ENCODE results near the gene MYO1E.
"Not testable (repeated sequence)": the region's sequence is repeated elsewhere in the genome, so short reads cannot be mapped to it uniquely, and the experiment has no call there.

The MYO1E gene

DNA sequence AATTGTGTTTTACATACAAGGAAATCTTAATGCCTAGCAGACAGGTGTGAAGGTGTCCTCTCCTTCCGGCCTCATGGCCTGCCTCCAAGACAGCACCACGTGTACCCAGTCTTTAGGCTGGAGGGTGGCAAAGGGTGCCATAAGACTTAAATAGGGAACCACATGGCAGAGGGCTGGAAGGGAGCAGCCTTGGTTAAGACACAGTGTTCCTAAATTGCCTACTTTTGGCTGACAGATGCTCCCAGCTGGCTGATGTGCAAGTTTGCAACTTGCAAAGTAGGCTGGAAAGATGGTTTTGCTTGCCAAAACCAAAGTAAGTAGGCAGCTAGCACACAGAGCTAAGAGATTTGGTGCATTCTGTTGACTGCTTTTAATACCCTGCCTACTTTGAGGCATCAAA is 222.5 kb downstream of the MYO1E start:
- in situ Hi-C loops (cut with HindIII; ENCODE audit: low sequenced_read_pairs), result no loop called here

- in situ Hi-C loops (cut with HindIII; ENCODE audit: low sequenced_read_pairs), result no loop called here
Measured at GRCh38 chr15:59148153-59148833, 224.4 kb downstream of the MYO1E start.

GRCh38 chr15:59147666-59148065 is 225.0 kb downstream of the MYO1E start:
- in situ Hi-C loops (cut with HindIII; ENCODE audit: low sequenced_read_pairs), result no loop called here

DNA sequence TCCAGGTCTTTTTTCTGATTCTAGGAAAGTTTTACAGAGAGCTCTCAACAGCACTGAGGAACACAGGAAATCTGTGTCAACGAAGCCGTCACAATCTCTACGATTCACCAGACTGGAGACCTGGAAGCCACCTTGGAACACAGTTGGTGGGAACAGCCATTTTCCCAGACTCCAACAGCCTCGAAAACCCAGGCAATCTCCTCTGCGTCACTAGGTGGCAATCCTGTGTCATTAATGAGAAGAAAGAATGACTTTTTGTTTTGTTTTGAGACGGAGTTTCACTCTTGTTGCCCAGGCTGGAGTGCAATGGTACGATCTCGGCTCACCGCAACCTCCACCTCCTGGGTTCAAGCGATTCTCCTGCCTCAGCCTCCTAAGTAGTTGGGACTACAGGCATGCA is 228.1 kb downstream of the MYO1E start:
- in situ Hi-C loops (cut with HindIII; ENCODE audit: low sequenced_read_pairs), result not testable (repeated sequence)

DNA sequence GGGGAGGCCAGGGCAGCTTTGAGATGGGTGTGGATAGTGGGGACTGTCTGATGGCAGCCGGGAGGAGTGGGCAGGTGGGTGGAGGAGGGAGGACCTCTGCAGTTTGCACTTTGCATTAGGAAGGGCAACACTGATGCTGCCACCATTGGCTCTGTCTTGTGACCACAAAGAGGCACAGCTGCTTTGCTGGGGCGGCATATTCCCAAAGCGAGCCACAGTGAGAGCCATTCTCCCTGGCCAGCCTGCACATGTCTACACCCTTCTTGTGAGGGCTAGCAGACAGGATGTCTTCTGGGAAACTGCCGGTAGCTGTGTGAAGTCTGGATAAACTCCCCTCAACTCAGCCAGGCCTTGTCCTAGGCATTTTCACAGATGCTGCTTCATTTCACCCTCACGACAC is 229.4 kb downstream of the MYO1E start:
- in situ Hi-C loops (cut with HindIII; ENCODE audit: low sequenced_read_pairs), result no loop called here

GRCh38 chr15:59140422-59141226 is 232.0 kb downstream of the MYO1E start:
- in situ Hi-C loops (cut with HindIII; ENCODE audit: low sequenced_read_pairs), result no loop called here

GRCh38 chr15:59138243-59138642 is 234.4 kb downstream of the MYO1E start:
- in situ Hi-C loops (cut with HindIII; ENCODE audit: low sequenced_read_pairs), result no loop called here

DNA sequence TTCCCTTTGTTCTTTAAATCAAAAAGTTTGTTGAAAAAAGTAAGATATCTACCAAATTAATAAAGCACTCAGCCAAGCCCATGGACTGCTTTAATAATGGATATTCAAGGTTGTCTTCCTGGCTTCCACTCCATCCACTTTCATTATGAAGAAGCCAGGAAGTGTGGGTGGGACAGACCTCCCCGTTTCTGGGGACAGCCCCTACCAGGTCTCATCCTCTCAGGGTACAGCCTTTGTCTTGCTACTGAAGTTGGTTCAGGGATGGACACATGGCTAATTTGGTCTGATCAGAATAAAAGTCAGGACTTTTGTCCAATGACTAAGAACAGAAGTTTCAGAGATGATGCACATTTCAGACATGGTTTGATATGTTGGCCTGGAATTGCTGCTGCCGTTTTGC is 235.1 kb downstream of the MYO1E start:
- in situ Hi-C loops (cut with HindIII; ENCODE audit: low sequenced_read_pairs), result no loop called here

DNA sequence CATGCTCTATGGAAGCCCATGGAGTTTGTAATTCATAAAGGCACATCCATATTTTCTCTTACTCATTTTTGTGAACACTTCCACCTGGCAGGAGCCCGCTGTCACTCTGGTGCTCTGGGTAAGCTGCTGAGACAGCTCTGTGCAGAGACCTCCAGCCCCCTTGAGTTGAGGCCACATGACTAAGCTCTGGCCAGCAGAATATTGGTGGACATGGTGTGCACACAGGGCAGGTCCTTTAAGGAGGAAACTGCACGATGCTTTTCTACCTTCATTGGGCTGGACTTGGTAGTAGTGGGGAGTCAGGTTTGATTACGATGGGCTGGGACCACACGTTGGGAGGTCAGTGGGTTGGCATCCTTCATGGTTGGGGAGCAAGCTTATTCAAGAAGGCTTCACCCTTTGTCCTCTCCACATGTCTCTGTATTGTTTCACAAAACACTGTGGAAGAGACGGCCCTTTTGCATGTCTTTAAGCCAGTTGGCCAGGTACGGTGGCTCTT is 238.7 kb downstream of the MYO1E start:
- in situ Hi-C loops (cut with HindIII; ENCODE audit: low sequenced_read_pairs), result no loop called here

DNA sequence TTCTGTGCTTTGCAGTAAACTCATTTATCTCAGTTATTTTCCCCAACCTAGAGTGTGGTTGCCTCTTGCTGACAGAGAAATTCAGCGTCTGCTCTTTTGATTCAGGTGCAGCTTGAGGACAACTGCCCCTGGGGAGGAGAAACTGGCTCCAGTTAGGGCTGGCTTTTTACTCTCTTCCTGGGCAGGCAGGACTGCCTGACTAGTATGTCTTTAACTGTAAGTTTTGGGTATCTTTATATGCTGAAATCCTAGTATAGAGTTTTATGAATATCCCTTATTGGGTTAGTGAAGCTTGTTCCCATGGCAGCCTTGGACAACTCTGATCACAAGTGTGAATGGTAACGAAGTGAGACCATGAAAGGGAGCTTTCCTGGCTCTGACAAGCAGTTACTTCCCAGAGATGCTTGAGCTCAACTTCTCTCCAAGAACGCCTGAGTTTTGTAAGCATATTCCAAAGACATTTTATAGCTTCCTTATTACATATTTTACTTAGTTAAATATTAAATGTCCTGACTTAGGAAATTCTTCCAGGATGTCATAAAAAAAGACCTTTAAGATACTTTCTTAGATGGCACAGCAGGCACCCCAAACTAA is 240.6 kb downstream of the MYO1E start:
- in situ Hi-C loops (cut with HindIII; ENCODE audit: low sequenced_read_pairs), result no loop called here

DNA sequence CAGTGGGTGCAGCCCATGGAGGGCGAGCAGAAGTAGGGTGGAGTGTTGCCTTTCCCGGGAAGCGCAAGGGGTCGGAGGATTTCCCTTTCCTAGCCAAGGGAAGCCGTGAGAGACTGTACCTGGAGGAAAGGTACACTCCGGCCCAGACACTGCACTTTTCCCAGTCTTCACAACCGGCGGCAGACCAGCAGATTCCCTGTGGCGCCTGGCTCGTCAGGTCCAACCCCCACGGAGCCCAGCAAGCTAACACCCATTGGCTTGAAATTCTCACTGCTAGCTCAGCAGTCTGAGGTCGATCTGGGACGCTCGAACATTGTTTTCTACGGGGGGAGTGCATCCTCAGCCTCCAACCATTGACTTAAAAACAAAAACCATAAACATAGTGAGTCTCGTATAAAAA is 241.2 kb downstream of the MYO1E start:
- in situ Hi-C loops (cut with HindIII; ENCODE audit: low sequenced_read_pairs), result no loop called here

DNA sequence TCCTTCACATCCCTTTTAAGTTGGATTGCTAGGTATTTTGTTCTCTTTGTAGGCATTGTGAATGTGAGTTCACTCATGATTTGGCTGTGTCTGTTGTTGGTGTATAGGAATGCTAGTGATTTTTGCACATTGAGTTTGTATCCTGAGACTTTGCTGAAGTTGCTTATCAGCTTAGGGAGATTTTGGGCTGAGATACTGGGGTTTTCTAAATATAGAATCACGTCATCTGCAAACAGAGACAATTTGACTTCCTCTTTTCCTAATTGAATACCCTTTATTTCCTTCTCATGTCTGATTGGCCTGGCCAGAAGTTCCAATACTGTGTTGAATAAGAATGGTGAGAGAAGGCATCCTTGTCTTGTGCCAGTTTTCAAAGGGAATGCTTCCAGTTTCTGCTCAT is 245.4 kb downstream of the MYO1E start:
- in situ Hi-C loops (cut with HindIII; ENCODE audit: low sequenced_read_pairs), result not testable (repeated sequence)

- in situ Hi-C loops (cut with HindIII; ENCODE audit: low sequenced_read_pairs), result not testable (repeated sequence)
Measured at GRCh38 chr15:59125683-59126082, 247.0 kb downstream of the MYO1E start.

GRCh38 chr15:59124261-59124660 is 248.4 kb downstream of the MYO1E start:
- in situ Hi-C loops (cut with HindIII; ENCODE audit: low sequenced_read_pairs), result no loop called here

DNA sequence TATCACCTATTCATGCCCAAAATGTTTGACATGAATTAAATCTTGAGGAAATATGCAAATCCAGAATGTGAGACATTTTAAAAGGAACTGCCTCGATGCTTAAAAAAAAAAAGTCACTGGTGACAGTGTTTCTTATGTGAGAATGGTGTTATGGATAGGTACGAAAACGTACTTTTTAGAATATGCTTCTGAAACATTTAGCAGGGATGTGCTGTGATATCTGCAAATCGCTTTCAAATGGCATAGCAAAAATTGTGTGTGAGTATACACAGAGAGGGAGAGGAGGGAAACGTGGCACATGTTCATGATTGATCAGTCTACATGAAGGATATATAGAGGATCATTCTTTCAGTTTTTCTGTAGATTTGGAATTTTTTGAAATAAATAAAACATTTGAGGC is 251.7 kb downstream of the MYO1E start:
- in situ Hi-C loops (cut with HindIII; ENCODE audit: low sequenced_read_pairs), result no loop called here

DNA sequence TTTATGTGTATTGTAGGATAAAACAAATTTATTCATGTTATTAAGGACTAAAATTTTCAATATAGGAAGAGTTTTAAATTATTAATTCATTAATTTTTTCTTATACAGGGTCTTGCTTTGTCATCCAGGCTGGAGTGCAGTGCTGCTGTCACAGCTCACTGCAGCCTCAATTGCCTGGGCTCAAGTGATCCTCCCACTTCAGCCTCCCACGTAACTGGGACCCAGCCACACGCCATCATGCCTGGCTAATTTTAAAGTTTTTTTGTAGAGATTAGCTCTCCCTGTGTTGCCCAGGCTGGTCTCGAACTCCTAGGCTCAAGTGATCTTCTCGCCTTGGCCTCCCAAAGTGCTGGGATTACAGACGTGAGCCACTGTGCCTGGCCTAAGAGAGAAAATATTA is 253.0 kb downstream of the MYO1E start:
- in situ Hi-C loops (cut with HindIII; ENCODE audit: low sequenced_read_pairs), result no loop called here

DNA sequence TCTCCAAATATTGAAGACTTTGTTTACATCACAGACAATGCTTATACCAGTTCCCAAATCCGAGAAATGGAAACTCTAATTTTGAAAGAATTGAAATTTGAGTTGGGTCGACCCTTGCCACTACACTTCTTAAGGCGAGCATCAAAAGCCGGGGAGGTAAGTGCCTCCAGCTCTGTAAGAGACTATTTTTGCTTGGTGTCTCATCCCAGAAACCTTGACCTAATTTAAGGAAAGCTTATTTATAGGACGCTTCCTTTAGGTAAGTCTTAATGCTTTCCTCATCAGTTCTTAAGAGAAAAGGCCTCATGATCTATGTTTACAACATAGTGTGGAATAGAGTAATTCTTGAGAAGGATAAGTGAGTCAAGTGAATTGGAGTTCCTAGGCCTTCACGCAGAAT is 255.9 kb downstream of the MYO1E start:
- in situ Hi-C loops (cut with HindIII; ENCODE audit: low sequenced_read_pairs), result no loop called here

- in situ Hi-C loops (cut with HindIII; ENCODE audit: low sequenced_read_pairs), result no loop called here
Measured at GRCh38 chr15:59116141-59116540, 256.5 kb downstream of the MYO1E start.

DNA sequence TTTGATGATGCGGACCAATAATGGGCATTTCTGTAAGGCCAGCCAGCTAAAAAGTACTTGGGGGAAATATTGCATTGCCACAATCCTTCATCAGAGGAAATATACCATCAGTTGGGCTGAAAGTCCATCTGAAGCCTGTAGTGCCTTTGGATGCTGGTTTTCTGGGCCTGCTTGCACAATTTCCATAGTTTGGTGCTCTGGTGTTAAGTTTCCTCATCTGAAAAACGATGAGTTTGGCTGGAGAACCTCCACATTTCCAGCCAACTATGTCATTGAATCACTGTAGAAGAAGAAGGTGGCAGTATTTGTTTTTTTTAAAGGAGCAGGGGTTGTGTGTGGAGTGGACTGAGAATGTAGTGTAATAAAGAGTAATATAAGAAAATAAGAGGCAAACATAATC is 257.6 kb downstream of the MYO1E start:
- in situ Hi-C loops (cut with HindIII; ENCODE audit: low sequenced_read_pairs), result no loop called here

DNA sequence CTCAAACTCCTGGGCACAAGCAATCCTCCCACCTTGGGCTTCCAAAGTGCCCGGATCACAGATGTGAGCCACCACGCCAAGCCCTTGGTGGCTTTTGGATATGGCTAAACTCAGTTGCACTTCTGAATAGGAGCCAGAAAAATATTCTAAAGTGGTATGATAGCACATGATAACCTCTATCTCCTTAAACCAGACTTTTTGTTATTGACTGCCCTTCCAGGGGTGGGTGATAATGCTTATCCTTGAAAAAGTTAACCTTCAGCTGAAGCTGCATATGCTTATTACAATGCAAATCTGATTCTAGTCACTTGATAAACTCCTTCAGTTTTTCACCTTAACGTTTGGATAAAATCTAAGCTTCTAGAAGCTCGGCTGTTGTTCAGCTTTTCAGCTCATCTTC is 261.4 kb downstream of the MYO1E start:
- in situ Hi-C loops (cut with HindIII; ENCODE audit: low sequenced_read_pairs), result no loop called here

GRCh38 chr15:59105854-59106253 is 266.8 kb downstream of the MYO1E start:
- in situ Hi-C loops (cut with HindIII; ENCODE audit: low sequenced_read_pairs), result no loop called here

Measured in endothelial cell of hepatic sinusoid (primary cell).